Measurements from ENCODE around the gene FIGN. TPM values are rescaled to one million over a fixed set of nuclear protein-coding genes. Genes with fewer than 3 reads are reported as not detected.

Gene FIGN
- total and polyA plus RNA-seq, 2 donors (not counting 1 experiment from before 2014, with no cell fraction given) = not detected

- no peaks in the 10 kb centered on the region for H3K79me2 ChIP-seq (ENCODE audit: control insufficient read depth, insufficient read depth, low read length)
- DNase-seq = no peak
- no peak for ATAC-seq (ENCODE audit: low read depth)
- H3K9ac ChIP-seq (ENCODE audit: low read length) = no peak overlapping the region
- Mint-ChIP-seq H3K4me3 (no peak overlapping the region), H3K4me1 (no peaks in the 10 kb centered on the region), H3K9me3 (ENCODE audit: insufficient read depth) (no peaks in the 10 kb centered on the region), H3K27me3 (no peaks in the 10 kb centered on the region), H3K27ac (no peak overlapping the region)
- H3K9me3 ChIP-seq (ENCODE audit: control extremely low read depth in 1 of 3, control insufficient read depth in 2 of 3, insufficient read depth in 1 of 3, low read length in 2 of 3) = peaks cover 0 to 6% (median 0%) of the 10 kb centered on the region in 3 donors
- H2AFZ ChIP-seq (ENCODE audit: insufficient read depth, low read depth, low read length, poor library complexity, severe bottlenecking) = no peak overlapping the region
- H4K20me1 ChIP-seq (ENCODE audit: control insufficient read depth, insufficient read depth, low read length, poor library complexity, severe bottlenecking) = no peaks in the 10 kb centered on the region
- CTCF ChIA-PET = no interaction called here
- WGBS (ENCODE audit: insufficient coverage) = 89% methylated on average over 2 of the region's 4 CpGs
- no peaks in the 10 kb centered on the region for H3K27me3 ChIP-seq (replicated peaks in 1 of 4; ENCODE audit: control extremely low read depth in 1 of 4, control insufficient read depth in 3 of 4, insufficient read depth in 4 of 4, low read length in 3 of 4)
- H3K4me2 ChIP-seq (replicated peaks; ENCODE audit: low read depth, low read length, poor library complexity, severe bottlenecking) = no peak overlapping the region
- no peak overlapping the region for H3K27ac ChIP-seq (ENCODE audit: low read length in 2 of 2)
- no peak overlapping the region for H3K4me3 ChIP-seq (ENCODE audit: control extremely low read depth in 1 of 5, extremely low read depth in 1 of 5, insufficient read depth in 1 of 5, low read depth in 2 of 5, low read length in 4 of 5)
- POLR2A ChIA-PET = no interaction called here
- intact Hi-C loops (cut with micrococcal nuclease) = no loop called here
- TF ChIP-seq EZH2 (IDR thresholded peaks at IDR 0.05; ENCODE audit: borderline replicate concordance, insufficient read depth, low read depth, low read length, poor library complexity, severe bottlenecking) = no peak
- TF ChIP-seq CTCF (IDR thresholded peaks at IDR 0.05) = no peak
- no peaks in the 10 kb centered on the region for H3K36me3 ChIP-seq (replicated peaks in 1 of 2; ENCODE audit: control extremely low read depth in 1 of 2, control insufficient read depth in 1 of 2, extremely low read depth in 1 of 2, insufficient read depth in 2 of 2, low read length in 1 of 2)
- H3K4me1 ChIP-seq (ENCODE audit: control insufficient read depth in 2 of 2, insufficient read depth in 2 of 2, low read length in 2 of 2) = no peaks in the 10 kb centered on the region
Measured at GRCh38 chr2:163667064-163667887, 68.5 kb downstream of the FIGN start.

GRCh38 chr2:163665817-163666216 is 70.0 kb downstream of the FIGN start:
- intact Hi-C loops (cut with micrococcal nuclease) = no loop called here
- Histone ChIP-seq H3K36me3 (replicated peaks in 1 of 2; ENCODE audit: control extremely low read depth in 1 of 2, control insufficient read depth in 1 of 2, extremely low read depth in 1 of 2, insufficient read depth in 2 of 2, low read length in 1 of 2) (no peaks in the 10 kb centered on the region), H4K20me1 (ENCODE audit: control insufficient read depth, insufficient read depth, low read length, poor library complexity, severe bottlenecking) (no peaks in the 10 kb centered on the region), H3K27ac (ENCODE audit: low read length in 2 of 2) (no peak overlapping the region), H3K9ac (ENCODE audit: low read length) (no peak overlapping the region), H3K4me2 (replicated peaks; ENCODE audit: low read depth, low read length, poor library complexity, severe bottlenecking) (no peak overlapping the region), H3K79me2 (ENCODE audit: control insufficient read depth, insufficient read depth, low read length) (no peaks in the 10 kb centered on the region), H3K9me3 (ENCODE audit: control extremely low read depth in 1 of 3, control insufficient read depth in 2 of 3, insufficient read depth in 1 of 3, low read length in 2 of 3) (peaks cover 0 to 6% (median 0%) of the 10 kb centered on the region in 3 donors), H3K4me3 (ENCODE audit: control extremely low read depth in 1 of 5, extremely low read depth in 1 of 5, insufficient read depth in 1 of 5, low read depth in 2 of 5, low read length in 4 of 5) (no peak overlapping the region), H3K27me3 (replicated peaks in 1 of 4; ENCODE audit: control extremely low read depth in 1 of 4, control insufficient read depth in 3 of 4, insufficient read depth in 4 of 4, low read length in 3 of 4) (no peaks in the 10 kb centered on the region), H2AFZ (ENCODE audit: insufficient read depth, low read depth, low read length, poor library complexity, severe bottlenecking) (no peak overlapping the region), H3K4me1 (ENCODE audit: control insufficient read depth in 2 of 2, insufficient read depth in 2 of 2, low read length in 2 of 2) (no peaks in the 10 kb centered on the region)
- CTCF ChIA-PET = no interaction called here
- Mint-ChIP-seq H3K4me3 (no peak overlapping the region), H3K27ac (no peak overlapping the region), H3K27me3 (no peaks in the 10 kb centered on the region), H3K4me1 (no peaks in the 10 kb centered on the region), H3K9me3 (ENCODE audit: insufficient read depth) (peaks cover 2% of the 10 kb centered on the region)
- no peak for ATAC-seq (ENCODE audit: low read depth)
- no peak for TF ChIP-seq EZH2 (IDR thresholded peaks at IDR 0.05; ENCODE audit: borderline replicate concordance, insufficient read depth, low read depth, low read length, poor library complexity, severe bottlenecking)
- no peak for TF ChIP-seq CTCF (IDR thresholded peaks at IDR 0.05)
- POLR2A ChIA-PET = no interaction called here
- DNase-seq = no peak
